H9 (cell line): ENCODE data around the gene CABCOCO1. TPM values are rescaled to one million over a fixed set of nuclear protein-coding genes. Genes with fewer than 3 reads are reported as not detected.

ENCODE experiments used
- DNase-seq: peaks from one replicate; pipeline ENCODE4 v3.0.0-alpha.2; 2017
- H2AFZ ChIP-seq: one replicate; pipeline ENCODE4 v1.6.1; 2013; ENCODE audit warnings: mild to moderate bottlenecking, low read length, control low read depth, moderate library complexity
- H2AK5ac ChIP-seq: 2 replicates; pipeline ENCODE4 v1.6.1; 2013; ENCODE audit warnings: low read length, control low read depth, mixed read lengths; ENCODE audit not compliant: insufficient read length
- H2BK120ac ChIP-seq: one replicate; pipeline ENCODE4 v1.6.1; 2013; ENCODE audit warnings: low read depth, mild to moderate bottlenecking, low read length, control low read depth, inconsistent platforms; ENCODE audit not compliant: poor library complexity, severe bottlenecking
- H2BK12ac ChIP-seq: 2 replicates; pipeline ENCODE4 v1.6.1; 2013; ENCODE audit warnings: low read length, control low read depth, mixed read lengths, low read depth; ENCODE audit not compliant: insufficient read length
- H2BK15ac ChIP-seq: 2 replicates; pipeline ENCODE4 v1.6.1; 2013; ENCODE audit warnings: low read depth, low read length, control low read depth
- H2BK20ac ChIP-seq: one replicate; pipeline ENCODE4 v1.6.1; 2013; ENCODE audit warnings: low read depth, mild to moderate bottlenecking, low read length, control low read depth, inconsistent platforms; ENCODE audit not compliant: poor library complexity, severe bottlenecking
- H2BK5ac ChIP-seq: 2 replicates; pipeline ENCODE4 v1.6.1; 2013; ENCODE audit warnings: low read length, control low read depth, mixed read lengths; ENCODE audit not compliant: insufficient read length
- H3K14ac ChIP-seq: 2 replicates; pipeline ENCODE4 v1.6.1; 2013; ENCODE audit warnings: low read length, control low read depth; ENCODE audit not compliant: insufficient read depth
- H3K18ac ChIP-seq: 2 replicates; pipeline ENCODE4 v1.6.1; 2013; ENCODE audit warnings: low read depth, mild to moderate bottlenecking, mixed read lengths, low read length, control low read depth; ENCODE audit not compliant: insufficient read length
- H3K23ac ChIP-seq: 2 replicates; pipeline ENCODE4 v1.6.1; 2013; ENCODE audit warnings: low read length, control low read depth, mixed read lengths, low read depth; ENCODE audit not compliant: insufficient read length
- H3K23me2 ChIP-seq: 2 replicates; pipeline ENCODE4 v1.6.1; 2013; ENCODE audit warnings: low read depth, mild to moderate bottlenecking, mixed read lengths, low read length, control low read depth; ENCODE audit not compliant: insufficient read length, poor library complexity, severe bottlenecking
- H3K27ac ChIP-seq: 2 replicates; pipeline ENCODE4 v1.5.1; 2013; ENCODE audit warnings: low read length, control low read depth, mixed read lengths, low read depth; ENCODE audit not compliant: insufficient read length
- H3K27me3 ChIP-seq: 2 replicates; pipeline ENCODE4 v1.6.1; 2013; ENCODE audit warnings: low read length, control low read depth, inconsistent platforms; ENCODE audit not compliant: insufficient read depth
- H3K4ac ChIP-seq: 2 replicates; pipeline ENCODE4 v1.6.1; 2013; ENCODE audit warnings: low read depth, mild to moderate bottlenecking, control low read depth, inconsistent platforms, low read length, moderate library complexity
- H3K4me1 ChIP-seq: 2 replicates; pipeline ENCODE4 v1.6.1; 2013; ENCODE audit warnings: low read length, control low read depth, inconsistent platforms; ENCODE audit not compliant: insufficient read depth
- H3K4me2 ChIP-seq: 2 replicates; pipeline ENCODE4 v1.6.1; 2013; ENCODE audit warnings: low read length, control low read depth, mixed read lengths; ENCODE audit not compliant: insufficient read length, insufficient read depth
- H3K56ac ChIP-seq: 2 replicates; pipeline ENCODE4 v1.6.1; 2013; ENCODE audit warnings: low read depth, mild to moderate bottlenecking, mixed read lengths, low read length, control low read depth; ENCODE audit not compliant: insufficient read length
- H3K79me1 ChIP-seq: 2 replicates; pipeline ENCODE4 v1.6.1; 2013; ENCODE audit warnings: low read depth, mild to moderate bottlenecking, moderate library complexity, low read length, control low read depth, inconsistent platforms; ENCODE audit not compliant: insufficient read depth, poor library complexity, severe bottlenecking
- H3K79me2 ChIP-seq: 2 replicates; pipeline ENCODE4 v1.6.1; 2013; ENCODE audit warnings: low read length, control low read depth, inconsistent platforms; ENCODE audit not compliant: insufficient read depth
- H3K9ac ChIP-seq: 2 replicates; pipeline ENCODE4 v1.6.1; 2013; ENCODE audit warnings: low read length, control low read depth, mixed read lengths; ENCODE audit not compliant: insufficient read length; ENCODE audit errors: extremely low read depth
- H3K9me3 ChIP-seq: one replicate; pipeline ENCODE4 v1.6.1; 2013; ENCODE audit warnings: low read depth, low read length, inconsistent platforms; ENCODE audit not compliant: control insufficient read depth
- H3T11ph ChIP-seq: one replicate; pipeline ENCODE4 v1.6.1; 2013; ENCODE audit warnings: mild to moderate bottlenecking, low read length, control low read depth, inconsistent platforms
- H4K20me1 ChIP-seq: one replicate; pipeline ENCODE4 v1.6.1; 2013; ENCODE audit not compliant: control insufficient read depth, insufficient read length, insufficient read depth
- H4K5ac ChIP-seq: 2 replicates; pipeline ENCODE4 v1.6.1; 2013; ENCODE audit warnings: low read depth, mild to moderate bottlenecking, mixed read lengths, low read length, control low read depth; ENCODE audit not compliant: insufficient read length
- H4K8ac ChIP-seq: replicated peaks from 2 replicates; pipeline ENCODE4 v1.6.1; 2013; ENCODE audit warnings: low read length, control low read depth, mixed read lengths, low read depth; ENCODE audit not compliant: insufficient read length
- H4K91ac ChIP-seq: 2 replicates; pipeline ENCODE4 v1.6.1; 2013; ENCODE audit warnings: low read depth, mild to moderate bottlenecking, moderate library complexity, mixed read lengths, low read length, control low read depth; ENCODE audit not compliant: insufficient read length
- H3K27ac Mint-ChIP-seq, 3 experiments: 2 replicates in 2 of 3; 3 replicates in 1 of 3; pipeline ENCODE4 v1.8.0; 2020 to 2021; ENCODE audit warnings: mixed read lengths in 3 of 3, mild to moderate bottlenecking in 1 of 3, moderate library complexity in 1 of 3
- H3K27me3 Mint-ChIP-seq: 2 replicates; pipeline ENCODE4 v1.8.0; 2021; ENCODE audit warnings: low read depth, mild to moderate bottlenecking, moderate library complexity, mixed read lengths
- H3K36me3 Mint-ChIP-seq, 3 experiments: 2 replicates in 2 of 3; 3 replicates in 1 of 3; pipeline ENCODE4 v1.8.0; 2020 to 2021; ENCODE audit warnings: low read depth in 3 of 3, mixed read lengths in 3 of 3; ENCODE audit not compliant: insufficient read depth in 1 of 3
- H3K4me1 Mint-ChIP-seq, 2 experiments: 2 replicates each; pipeline ENCODE4 v1.8.0; 2020; ENCODE audit warnings: mixed read lengths in 2 of 2
- H3K4me3 Mint-ChIP-seq, 2 experiments: 2 replicates in 1 of 2; 3 replicates in 1 of 2; pipeline ENCODE4 v1.8.0; 2020 to 2021; ENCODE audit warnings: mild to moderate bottlenecking in 2 of 2, mixed read lengths in 2 of 2, moderate library complexity in 1 of 2
- H3K9me3 Mint-ChIP-seq, 2 experiments: 2 replicates in 1 of 2; 3 replicates in 1 of 2; pipeline ENCODE4 v1.8.0; 2020; ENCODE audit warnings: mild to moderate bottlenecking in 2 of 2, mixed read lengths in 2 of 2, moderate library complexity in 1 of 2
- WGBS: extraction: QIAGEN DNeasy Blood & Tissue Kit; methylation state at CpG from one replicate; pipeline ENCODE4 v1.1.7; 2013; ENCODE audit warnings: missing lambda C conversion rate, low lambda C conversion rate, mixed read lengths; ENCODE audit not compliant: insufficient read length; ENCODE audit errors: extremely low coverage; 5-methylcytosine and 5-hydroxymethylcytosine counted together
- total RNA-seq: library from RNA; stranded (reverse); gene quantifications from 2 replicates; pipeline ENCODE4 v1.2.1, GENCODE V29; 2021
- TF ChIP-seq, protein P1 (sequence below): fragments of 200-600 bp; sonication (generic); conservative IDR thresholded peaks from 3 replicates; pipeline ENCODE4 v1.8.0; 2021; ENCODE audit warnings: antibody characterized with exemption, mild to moderate bottlenecking

CABCOCO1 gene
- total RNA-seq, 1 experiment from 2014 or later, result not detected

DNA sequence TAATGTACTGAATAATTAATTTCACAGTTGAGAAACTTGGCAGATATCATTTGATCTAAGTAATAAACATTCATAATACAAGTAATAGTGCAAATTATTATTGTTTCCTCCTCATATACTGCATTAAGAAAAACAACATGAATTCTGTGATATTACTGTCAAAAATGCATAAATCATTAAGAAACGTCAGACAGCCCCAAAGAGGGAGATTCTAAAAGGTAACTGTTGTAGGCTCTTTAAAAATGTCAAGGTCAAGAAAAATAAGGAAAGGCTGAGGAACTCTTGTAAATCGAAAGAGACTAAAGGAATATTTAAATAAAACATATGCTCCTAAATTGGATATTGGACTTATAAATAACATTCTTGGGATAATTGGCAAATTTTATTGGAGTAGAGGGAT lies 67.9 kb downstream of the CABCOCO1 start:
- H2BK15ac ChIP-seq, result no peak overlapping the region
- no peaks in the 10 kb centered on the region for H3K79me1 ChIP-seq
- no peaks in the 10 kb centered on the region for H3K9me3 Mint-ChIP-seq

More for the DNA sequence above, 67.9 kb downstream of the CABCOCO1 start:
- Histone ChIP-seq H2AFZ (no peak overlapping the region), H2BK20ac (no peak overlapping the region), H3T11ph (no peak overlapping the region), H3K4me2 (no peak overlapping the region), H3K9ac (no peak overlapping the region), H4K5ac (no peak overlapping the region), H3K23ac (no peak overlapping the region), H3K14ac (no peak overlapping the region), H4K8ac (no peak overlapping the region), H2BK12ac (no peak overlapping the region), H2AK5ac (no peak overlapping the region), H3K27me3 (no peaks in the 10 kb centered on the region), H3K4me1 (no peaks in the 10 kb centered on the region), H2BK120ac (no peak overlapping the region), H3K18ac (no peak overlapping the region), H3K4ac (no peak overlapping the region), H3K27ac (no peak overlapping the region), H2BK5ac (no peak overlapping the region), H4K91ac (no peak overlapping the region), H4K20me1 (no peaks in the 10 kb centered on the region), H3K23me2 (no peaks in the 10 kb centered on the region), H3K56ac (no peak overlapping the region), H3K79me2 (no peaks in the 10 kb centered on the region), H3K9me3 (no peaks in the 10 kb centered on the region)
- no peak for DNase-seq
- TF ChIP-seq, protein P1, sequence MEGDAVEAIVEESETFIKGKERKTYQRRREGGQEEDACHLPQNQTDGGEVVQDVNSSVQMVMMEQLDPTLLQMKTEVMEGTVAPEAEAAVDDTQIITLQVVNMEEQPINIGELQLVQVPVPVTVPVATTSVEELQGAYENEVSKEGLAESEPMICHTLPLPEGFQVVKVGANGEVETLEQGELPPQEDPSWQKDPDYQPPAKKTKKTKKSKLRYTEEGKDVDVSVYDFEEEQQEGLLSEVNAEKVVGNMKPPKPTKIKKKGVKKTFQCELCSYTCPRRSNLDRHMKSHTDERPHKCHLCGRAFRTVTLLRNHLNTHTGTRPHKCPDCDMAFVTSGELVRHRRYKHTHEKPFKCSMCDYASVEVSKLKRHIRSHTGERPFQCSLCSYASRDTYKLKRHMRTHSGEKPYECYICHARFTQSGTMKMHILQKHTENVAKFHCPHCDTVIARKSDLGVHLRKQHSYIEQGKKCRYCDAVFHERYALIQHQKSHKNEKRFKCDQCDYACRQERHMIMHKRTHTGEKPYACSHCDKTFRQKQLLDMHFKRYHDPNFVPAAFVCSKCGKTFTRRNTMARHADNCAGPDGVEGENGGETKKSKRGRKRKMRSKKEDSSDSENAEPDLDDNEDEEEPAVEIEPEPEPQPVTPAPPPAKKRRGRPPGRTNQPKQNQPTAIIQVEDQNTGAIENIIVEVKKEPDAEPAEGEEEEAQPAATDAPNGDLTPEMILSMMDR, result no peak
- Mint-ChIP-seq H3K4me3 (no peak overlapping the region), H3K27me3 (no peaks in the 10 kb centered on the region), H3K27ac (no peak overlapping the region; a peak in 1 of 7 replicates), H3K36me3 (0 out of 7 replicates have a peak, but pooled peaks cover 0 to 5% (median 0%) of the 10 kb centered on the region in 3 experiments), H3K4me1 (peaks cover 0 to 9% of the 10 kb centered on the region in 2 experiments; a peak in 2 of 4 replicates)
- WGBS, result no CpG with 5 or more reads among the region's 2 CpGs
